Activated T-helper 1 cell treated with anti-CD3 and anti-CD28 coated beads, Interleukin-12 subunit alpha, Interleukin-12 subunit beta, Interleukin-2, Interleukin-4 antibody, amounts not matched to agents 30 ng/mL and 10 ng/mL and 1 ng/mL, durations not matched to agents 14 hours and 24 hours and 36 hours (primary cell): ENCODE data around the gene SARS1. TPM values are rescaled to one million over a fixed set of nuclear protein-coding genes. Genes with fewer than 3 reads are reported as not detected.
"Not testable (repeated sequence)": the region's sequence is repeated elsewhere in the genome, so short reads cannot be mapped to it uniquely, and the experiment has no call there.

Experiments used
- DNase-seq: peaks from one replicate; pipeline ENCODE4 v3.0.0; 2021; ENCODE audit warnings: low spot score
- H3K27ac Mint-ChIP-seq: one replicate; pipeline ENCODE4 v1.8.0; 2021; ENCODE audit warnings: mild to moderate bottlenecking, mixed read lengths
- H3K27me3 Mint-ChIP-seq: one replicate; pipeline ENCODE4 v1.8.0; 2022; ENCODE audit warnings: mild to moderate bottlenecking, moderate library complexity, mixed read lengths; ENCODE audit not compliant: insufficient read depth
- H3K36me3 Mint-ChIP-seq: one replicate; pipeline ENCODE4 v1.8.0; 2021; ENCODE audit warnings: low read depth, mixed read lengths
- H3K4me1 Mint-ChIP-seq: one replicate; pipeline ENCODE4 v1.8.0; 2021; ENCODE audit warnings: low read depth, mixed read lengths
- H3K4me3 Mint-ChIP-seq: one replicate; pipeline ENCODE4 v1.8.0; 2021; ENCODE audit warnings: mild to moderate bottlenecking, moderate library complexity, mixed read lengths
- H3K9me3 Mint-ChIP-seq: one replicate; pipeline ENCODE4 v1.8.0; 2021; ENCODE audit warnings: mixed read lengths
- intact Hi-C: fragments of 100-400 bp; cut with micrococcal nuclease; formaldehyde crosslinking; loops from one replicate; pipeline ENCODE4 v1.15.1; 2024
- total RNA-seq: library from RNA; stranded (reverse); gene quantifications from 2 replicates; pipeline ENCODE4 v1.2.3, GENCODE V29; 2022

Gene SARS1
- total RNA-seq, 1 donor from 2014 or later, result 154 TPM

GRCh38 chr1:109218516-109218915 is 4.8 kb downstream of the SARS1 start:
- H3K4me1 Mint-ChIP-seq, result peaks cover 43% of the 10 kb centered on the region
- H3K27me3 Mint-ChIP-seq, result peaks cover 2% of the 10 kb centered on the region
- H3K36me3 Mint-ChIP-seq, result peaks cover 44% of the 10 kb centered on the region
- peak overlapping the region; percentile 49 for H3K4me3 Mint-ChIP-seq
- H3K27ac Mint-ChIP-seq, result peak overlapping the region; percentile 65
- intact Hi-C loops, result no loop called here
- H3K9me3 Mint-ChIP-seq, result peaks cover 4% of the 10 kb centered on the region
- no peak for DNase-seq

DNA sequence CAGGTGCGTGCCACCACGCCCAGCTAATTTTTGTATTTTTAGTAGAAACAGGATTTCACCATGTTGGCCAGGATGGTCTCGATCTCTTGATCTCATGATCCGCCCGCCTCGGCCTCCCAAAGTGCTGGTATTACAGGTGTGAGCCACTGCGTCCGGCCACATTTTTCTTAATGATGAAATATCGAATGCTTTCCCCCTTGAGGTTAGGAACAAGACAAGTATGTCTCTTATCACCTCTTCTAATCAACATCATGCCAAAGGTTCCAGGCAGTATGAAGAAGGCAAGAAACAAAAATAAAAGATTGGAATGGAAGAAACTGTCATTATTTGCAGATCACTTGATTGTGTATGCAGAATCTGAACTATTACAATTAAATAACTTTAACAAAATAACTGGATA is 7.5 kb downstream of the SARS1 start:
- DNase-seq, H3K4me3 Mint-ChIP-seq, H3K27ac Mint-ChIP-seq, intact Hi-C loops, H3K9me3 Mint-ChIP-seq, H3K27me3 Mint-ChIP-seq: not testable (repeated sequence)
- H3K36me3 Mint-ChIP-seq, result peaks cover 36% of the 10 kb centered on the region
- peaks cover 31% of the 10 kb centered on the region for H3K4me1 Mint-ChIP-seq

DNA sequence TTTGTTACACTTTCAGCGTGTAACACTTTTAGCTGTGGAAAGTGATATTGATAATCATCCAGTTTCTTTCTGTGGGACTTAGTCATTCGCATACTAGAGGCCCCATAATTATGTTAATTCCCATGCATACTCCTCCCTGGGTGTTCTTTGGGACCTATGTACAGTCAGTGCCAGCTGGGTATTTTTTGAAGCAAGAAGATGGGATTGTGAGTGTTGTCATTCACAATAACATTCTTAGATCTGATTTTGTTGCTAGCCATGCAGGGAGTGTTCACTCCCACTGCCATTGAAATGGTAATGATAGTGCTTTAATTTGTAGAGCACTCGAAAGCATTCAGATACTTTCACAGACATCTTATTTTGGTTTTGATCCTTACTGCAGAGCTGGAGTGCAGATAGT is 11.6 kb downstream of the SARS1 start:
- H3K36me3 Mint-ChIP-seq, result peaks cover 37% of the 10 kb centered on the region
- no peaks in the 10 kb centered on the region for H3K9me3 Mint-ChIP-seq
- peaks cover 17% of the 10 kb centered on the region for H3K4me1 Mint-ChIP-seq
- DNase-seq, result no peak
- no peak overlapping the region for H3K4me3 Mint-ChIP-seq
- intact Hi-C loops, result no loop called here
- peak overlapping the region; percentile 8 for H3K27ac Mint-ChIP-seq
- H3K27me3 Mint-ChIP-seq, result no peaks in the 10 kb centered on the region

DNA sequence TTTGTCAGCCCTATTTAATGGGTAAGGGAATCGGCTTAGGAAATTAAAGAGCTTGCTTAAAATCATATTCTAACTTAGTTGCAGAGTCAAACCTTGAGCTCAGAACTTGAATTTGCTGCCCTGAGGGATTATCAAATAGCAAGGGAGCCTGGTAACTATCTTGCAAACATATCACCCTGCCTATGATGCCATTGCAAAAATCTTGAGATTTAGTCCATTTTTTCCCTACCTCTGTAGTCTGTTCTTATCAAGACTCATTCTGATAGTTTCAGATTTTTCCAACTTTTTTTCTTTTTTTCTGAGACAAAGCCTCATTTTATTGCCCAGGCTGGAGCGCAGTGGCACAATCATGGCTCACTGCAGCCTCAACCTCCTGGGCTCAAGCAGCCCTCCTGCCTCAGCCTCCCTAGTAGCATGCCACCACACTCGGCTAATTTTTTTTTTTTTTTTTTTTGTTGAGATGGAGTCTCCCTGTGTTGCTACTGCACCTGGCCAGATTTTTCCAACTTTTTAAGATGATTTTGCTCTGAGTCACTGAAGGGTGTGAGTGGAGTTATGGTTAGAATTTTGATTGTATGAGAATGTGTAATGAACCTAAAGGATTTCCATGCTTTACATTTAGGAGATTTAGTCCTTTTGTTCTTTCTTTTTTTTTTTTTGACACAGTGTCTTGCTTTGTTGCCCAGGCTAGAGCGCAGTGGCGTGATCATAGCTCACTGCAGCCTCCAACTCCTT is 12.2 kb downstream of the SARS1 start:
- Mint-ChIP-seq H3K27me3 (no peaks in the 10 kb centered on the region), H3K4me1 (peaks cover 17% of the 10 kb centered on the region), H3K36me3 (peaks cover 39% of the 10 kb centered on the region), H3K27ac (peak overlapping the region; percentile 8), H3K4me3 (no peak overlapping the region), H3K9me3 (no peaks in the 10 kb centered on the region)
- no peak for DNase-seq
- intact Hi-C loops, result no loop called here

DNA sequence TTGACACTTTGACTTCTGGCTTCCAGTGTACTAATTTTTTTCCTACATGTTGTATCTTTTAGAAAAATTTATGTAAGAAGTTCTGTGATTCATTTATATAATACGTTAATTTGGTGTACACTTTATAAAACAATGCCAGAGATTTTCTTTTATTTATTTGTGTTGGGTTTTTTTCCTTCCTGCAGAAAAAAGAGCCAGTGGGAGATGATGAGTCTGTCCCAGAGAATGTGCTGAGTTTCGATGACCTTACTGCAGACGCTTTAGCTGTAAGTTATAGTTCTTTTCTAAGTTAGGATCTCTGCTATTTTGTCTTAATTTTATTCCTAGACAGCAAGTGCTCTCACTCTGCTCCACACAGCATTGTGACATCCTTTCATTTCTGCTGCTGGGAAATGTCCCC is 14.4 kb downstream of the SARS1 start:
- no peak overlapping the region for H3K27ac Mint-ChIP-seq

DNA sequence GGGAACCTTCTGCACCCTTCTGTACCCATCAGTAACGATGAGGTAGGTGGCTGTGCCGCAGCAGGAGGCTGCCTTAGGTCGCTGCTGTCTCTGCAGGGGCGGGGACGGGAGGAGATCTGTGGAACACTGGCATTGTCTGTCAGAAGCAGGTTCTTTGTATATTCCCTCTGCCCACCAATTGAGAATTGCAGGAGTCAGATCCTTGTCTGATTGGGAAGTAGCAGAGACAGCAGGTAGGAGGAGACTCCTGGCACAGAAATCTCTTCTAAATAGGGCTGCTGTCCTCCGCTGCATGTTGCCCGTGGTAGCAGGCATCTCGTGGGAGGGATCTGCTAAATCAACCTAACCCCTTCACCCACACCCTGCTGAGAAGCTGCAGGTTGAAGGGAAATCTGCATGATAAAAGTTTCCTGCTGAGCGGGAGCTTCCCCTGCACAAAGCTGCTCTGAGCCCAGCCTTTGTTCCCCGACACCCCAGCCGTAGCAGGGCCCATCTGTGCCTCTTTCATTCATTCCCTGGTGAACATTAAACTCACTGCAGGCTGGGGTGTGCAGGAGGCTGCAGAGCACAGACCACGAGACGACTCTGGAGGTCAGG is 15.9 kb downstream of the SARS1 start:
- Mint-ChIP-seq H3K36me3 (peaks cover 44% of the 10 kb centered on the region), H3K9me3 (no peaks in the 10 kb centered on the region), H3K4me3 (no peak overlapping the region), H3K4me1 (peaks cover 6% of the 10 kb centered on the region), H3K27me3 (no peaks in the 10 kb centered on the region), H3K27ac (no peak overlapping the region)
- no peak for DNase-seq
- intact Hi-C loops, result no loop called here

More for the DNA sequence above, 14.4 kb downstream of the SARS1 start:
- H3K36me3 Mint-ChIP-seq, result peaks cover 45% of the 10 kb centered on the region
- H3K4me3 Mint-ChIP-seq, result no peak overlapping the region
- H3K27me3 Mint-ChIP-seq, result no peaks in the 10 kb centered on the region
- DNase-seq, result no peak
- no peaks in the 10 kb centered on the region for H3K9me3 Mint-ChIP-seq
- H3K4me1 Mint-ChIP-seq, result peaks cover 11% of the 10 kb centered on the region
- intact Hi-C loops, result no loop called here

- no peak overlapping the region for H3K4me3 Mint-ChIP-seq
- H3K27ac Mint-ChIP-seq, result no peak overlapping the region
- DNase-seq, result no peak
- H3K36me3 Mint-ChIP-seq, result peaks cover 51% of the 10 kb centered on the region
- H3K9me3 Mint-ChIP-seq, result no peaks in the 10 kb centered on the region
- no peaks in the 10 kb centered on the region for H3K27me3 Mint-ChIP-seq
- H3K4me1 Mint-ChIP-seq, result no peaks in the 10 kb centered on the region
- intact Hi-C loops, result no loop called here
Observed at GRCh38 chr1:109231066-109231465, 17.3 kb downstream of the SARS1 start.

DNA sequence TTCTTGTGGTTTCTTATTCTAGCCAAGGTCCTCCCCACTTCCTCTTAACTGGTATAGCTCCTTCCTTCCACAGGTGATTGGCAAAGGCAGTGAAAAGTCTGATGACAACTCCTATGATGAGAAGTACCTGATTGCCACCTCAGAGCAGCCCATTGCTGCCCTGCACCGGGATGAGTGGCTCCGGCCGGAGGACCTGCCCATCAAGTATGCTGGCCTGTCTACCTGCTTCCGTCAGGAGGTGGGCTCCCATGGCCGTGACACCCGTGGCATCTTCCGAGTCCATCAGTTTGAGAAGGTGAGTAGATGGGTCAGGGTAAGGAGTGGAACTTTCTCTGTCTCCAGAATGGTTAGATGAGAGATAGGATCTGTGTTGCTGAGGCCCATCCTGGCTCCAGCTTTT is 21.4 kb downstream of the SARS1 start:
- H3K27me3 Mint-ChIP-seq, result no peaks in the 10 kb centered on the region

GRCh38 chr1:109237512-109237911 is 23.8 kb downstream of the SARS1 start:
- Mint-ChIP-seq H3K4me1 (no peaks in the 10 kb centered on the region), H3K9me3 (no peaks in the 10 kb centered on the region), H3K4me3 (no peak overlapping the region), H3K36me3 (peaks cover 50% of the 10 kb centered on the region), H3K27ac (no peak overlapping the region), H3K27me3 (no peaks in the 10 kb centered on the region)
- DNase-seq, result no peak
- intact Hi-C loops, result no loop called here

More for the DNA sequence above, 21.4 kb downstream of the SARS1 start:
- DNase-seq, result no peak
- Mint-ChIP-seq H3K36me3 (peaks cover 66% of the 10 kb centered on the region), H3K4me1 (no peaks in the 10 kb centered on the region), H3K27ac (peak overlapping the region; percentile 48), H3K9me3 (no peaks in the 10 kb centered on the region), H3K4me3 (no peak overlapping the region)
- intact Hi-C loops, result no loop called here

- Mint-ChIP-seq H3K27ac (no peak overlapping the region), H3K4me1 (no peaks in the 10 kb centered on the region), H3K27me3 (no peaks in the 10 kb centered on the region), H3K9me3 (no peaks in the 10 kb centered on the region), H3K36me3 (peaks cover 47% of the 10 kb centered on the region), H3K4me3 (no peak overlapping the region)
- intact Hi-C loops, result no loop called here
- DNase-seq, result no peak
Observed at GRCh38 chr1:109238382-109238781, 24.7 kb downstream of the SARS1 start.

DNA sequence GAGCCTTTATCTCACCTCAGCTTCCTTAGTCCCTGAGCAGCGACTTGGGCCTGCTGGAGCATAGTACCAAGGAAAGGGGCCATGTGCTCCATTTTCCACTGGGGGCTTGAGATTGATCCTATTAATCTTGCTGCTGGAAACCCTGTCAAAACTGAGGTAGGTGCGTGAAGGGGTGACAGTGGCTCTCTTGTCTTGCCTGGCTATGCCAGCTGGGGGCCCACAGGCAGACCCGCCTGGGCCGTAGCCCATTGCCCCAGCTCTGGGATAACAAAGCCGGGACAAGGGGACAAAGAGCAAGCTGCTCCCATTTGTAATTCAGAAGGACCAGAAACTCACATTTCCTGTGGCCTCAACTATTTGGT is 25.3 kb downstream of the SARS1 start:
- no peaks in the 10 kb centered on the region for H3K4me1 Mint-ChIP-seq
- DNase-seq, result no peak
- H3K4me3 Mint-ChIP-seq, result no peak overlapping the region
- H3K36me3 Mint-ChIP-seq, result peaks cover 47% of the 10 kb centered on the region
- intact Hi-C loops, result no loop called here
- H3K9me3 Mint-ChIP-seq, result no peaks in the 10 kb centered on the region
- no peak overlapping the region for H3K27ac Mint-ChIP-seq
- no peaks in the 10 kb centered on the region for H3K27me3 Mint-ChIP-seq

DNA sequence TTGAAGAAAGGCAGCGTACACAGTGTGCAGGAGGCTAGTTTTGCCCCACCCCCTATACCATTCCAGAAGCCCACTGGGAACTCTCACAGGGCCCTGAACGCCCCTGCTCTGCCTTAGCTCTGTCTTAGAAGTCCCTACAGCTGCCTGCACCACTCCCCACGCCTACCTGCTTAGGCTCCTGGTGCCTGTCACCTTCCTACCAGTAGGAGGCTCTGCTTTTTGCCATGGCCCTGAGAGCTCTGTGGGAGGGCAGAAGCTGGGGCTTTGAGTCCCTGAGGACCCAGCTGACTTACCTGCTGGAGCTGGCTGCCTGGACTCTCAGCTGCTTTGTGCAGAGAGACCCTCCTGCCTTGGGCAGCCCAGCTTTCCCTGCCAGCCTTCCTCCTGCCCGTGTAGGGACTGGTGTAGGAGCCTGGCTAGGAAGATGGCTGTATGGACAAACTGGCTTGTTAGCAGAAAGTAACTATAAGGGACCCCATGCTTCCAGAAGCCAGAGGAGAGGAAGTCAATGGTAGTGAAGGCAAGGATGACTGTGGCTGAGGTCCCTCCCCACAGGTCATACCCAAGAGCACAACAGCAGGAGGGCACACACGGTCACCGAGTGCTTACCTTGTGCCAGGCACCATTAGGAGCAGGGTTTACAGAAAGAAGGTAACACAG is 25.8 kb downstream of the SARS1 start:
- no peak overlapping the region for H3K4me3 Mint-ChIP-seq
- intact Hi-C loops, result no loop called here
- no peaks in the 10 kb centered on the region for H3K9me3 Mint-ChIP-seq
- no peaks in the 10 kb centered on the region for H3K27me3 Mint-ChIP-seq
- no peak for DNase-seq
- H3K4me1 Mint-ChIP-seq, result no peaks in the 10 kb centered on the region
- H3K27ac Mint-ChIP-seq, result no peak overlapping the region
- peaks cover 43% of the 10 kb centered on the region for H3K36me3 Mint-ChIP-seq
